ENCODE results near the gene FOXN4. TPM values are rescaled to one million over a fixed set of nuclear protein-coding genes. Genes with fewer than 3 reads are reported as not detected.
A peak's percentile ranks its signal among the peaks of the same experiment; 100 is the strongest.

The FOXN4 gene
- total RNA-seq, 2 donors from 2014 or later = 0.27 to 4.8 TPM

DNA sequence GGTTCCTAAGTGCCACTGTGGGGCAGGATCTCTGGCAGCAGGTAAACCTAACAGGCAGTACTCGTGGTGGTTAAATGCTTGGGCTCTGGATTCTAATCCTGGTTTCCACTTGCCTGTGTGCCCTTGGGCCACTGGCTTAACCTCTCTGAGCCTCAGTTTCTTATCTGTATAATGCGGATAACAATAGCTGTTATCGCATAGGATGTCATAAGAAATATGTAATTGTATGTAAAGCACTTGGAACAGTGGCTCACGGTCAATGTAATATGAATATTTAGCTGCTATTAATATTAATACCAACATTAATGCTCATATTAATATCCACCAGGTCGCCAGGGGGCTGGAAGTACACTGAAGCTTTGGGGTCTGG lies 16.8 kb downstream of the FOXN4 start:
- no peak for DNase-seq (ENCODE audit: low spot score)
- H3K27me3 ChIP-seq (replicated peaks; ENCODE audit: insufficient read depth) = no peaks in the 10 kb centered on the region
- no peak overlapping the region for H3K4me3 ChIP-seq
- WGBS = 82% methylated on average over 5 of the region's 5 CpGs
- intact Hi-C loops (cut with DNase I) = no loop called here
- no peaks in the 10 kb centered on the region for H3K36me3 ChIP-seq
- no peak overlapping the region for H3K27ac ChIP-seq
- H3K4me1 ChIP-seq (replicated peaks) = no peaks in the 10 kb centered on the region
- H3K9me3 ChIP-seq = no peaks in the 10 kb centered on the region
- TF ChIP-seq CTCF (IDR thresholded peaks at IDR 0.05) = no peak
- no peak for TF ChIP-seq POLR2A (IDR thresholded peaks at IDR 0.05)
- TF ChIP-seq POLR2AphosphoS5 (IDR thresholded peaks at IDR 0.05) = no peak

- peak overlapping the region in 1 of 2 donors; percentile 6 for H3K4me3 ChIP-seq
- no peaks in the 10 kb centered on the region for H3K36me3 ChIP-seq
- H3K27ac ChIP-seq = peak overlapping the region in 1 of 2 donors; percentile 18
- H3K27me3 ChIP-seq (replicated peaks; ENCODE audit: insufficient read depth) = no peaks in the 10 kb centered on the region
- 4% methylated on average over 31 of the region's 31 CpGs for WGBS
- no peaks in the 10 kb centered on the region for H3K9me3 ChIP-seq
- no peaks in the 10 kb centered on the region for H3K4me1 ChIP-seq (replicated peaks)
- intact Hi-C loops (cut with DNase I) = no loop called here
- DNase-seq (ENCODE audit: low spot score) = peak; percentile 26
- TF ChIP-seq POLR2A (IDR thresholded peaks at IDR 0.05) = no peak
- no peak for TF ChIP-seq CTCF (IDR thresholded peaks at IDR 0.05)
- no peak for TF ChIP-seq POLR2AphosphoS5 (IDR thresholded peaks at IDR 0.05)
Observed at GRCh38 chr12:109291521-109292341, 17.4 kb downstream of the FOXN4 start.

GRCh38 chr12:109291117-109291516 lies 18.0 kb downstream of the FOXN4 start:
- no peaks in the 10 kb centered on the region for H3K4me1 ChIP-seq (replicated peaks)
- DNase-seq (ENCODE audit: low spot score) = no peak
- 53% methylated on average over 15 of the region's 15 CpGs for WGBS
- no peaks in the 10 kb centered on the region for H3K36me3 ChIP-seq
- H3K4me3 ChIP-seq = no peak overlapping the region
- H3K9me3 ChIP-seq = no peaks in the 10 kb centered on the region
- intact Hi-C loops (cut with DNase I) = no loop called here
- no peak for TF ChIP-seq CTCF (IDR thresholded peaks at IDR 0.05)
- TF ChIP-seq POLR2AphosphoS5 (IDR thresholded peaks at IDR 0.05) = no peak
- TF ChIP-seq POLR2A (IDR thresholded peaks at IDR 0.05) = no peak
- peak overlapping the region in 1 of 2 donors; percentile 18 for H3K27ac ChIP-seq
- H3K27me3 ChIP-seq (replicated peaks; ENCODE audit: insufficient read depth) = no peaks in the 10 kb centered on the region

GRCh38 chr12:109290061-109290460 lies 19.0 kb downstream of the FOXN4 start:
- 93% methylated on average over 16 of the region's 18 CpGs for WGBS

More at GRCh38 chr12:109290061-109290460, 19.0 kb downstream of the FOXN4 start:
- Histone ChIP-seq H3K27ac (no peak overlapping the region), H3K9me3 (no peaks in the 10 kb centered on the region), H3K27me3 (replicated peaks; ENCODE audit: insufficient read depth) (no peaks in the 10 kb centered on the region), H3K36me3 (no peaks in the 10 kb centered on the region), H3K4me1 (replicated peaks) (no peaks in the 10 kb centered on the region), H3K4me3 (no peak overlapping the region)
- no peak for DNase-seq (ENCODE audit: low spot score)
- intact Hi-C loops (cut with DNase I) = no loop called here
- TF ChIP-seq CTCF (IDR thresholded peaks at IDR 0.05) = no peak
- no peak for TF ChIP-seq POLR2AphosphoS5 (IDR thresholded peaks at IDR 0.05)
